Measurements from ENCODE around the gene SMG6. TPM values are rescaled to one million over a fixed set of nuclear protein-coding genes. Genes with fewer than 3 reads are reported as not detected.

The SMG6 gene
- total and polyA plus RNA-seq, 2 donors, result 30.0 to 31.0 TPM

DNA sequence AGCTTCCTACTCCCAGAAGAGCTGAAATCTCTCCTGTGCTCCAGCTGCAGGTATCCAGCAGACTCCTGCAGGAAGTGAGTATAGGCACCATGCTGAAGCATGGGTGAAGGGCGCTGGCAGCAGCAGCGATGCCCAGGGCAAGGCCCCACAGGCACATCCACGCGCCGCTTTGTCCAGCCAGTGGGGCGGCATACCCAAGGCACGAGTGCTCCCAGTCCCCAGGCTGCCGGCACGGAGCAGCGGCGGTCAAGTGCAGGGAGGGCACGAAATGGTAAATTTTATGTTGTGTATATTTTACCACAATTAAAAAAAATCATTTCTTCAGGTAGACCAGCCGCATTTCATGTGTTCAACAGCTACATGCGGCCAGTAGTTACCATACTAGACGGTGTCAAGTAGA, 175.6 kb downstream of the SMG6 start:
- Histone ChIP-seq H3K4me3 (ENCODE audit: low read length in 2 of 2) (no peak overlapping the region), H3K9me3 (ENCODE audit: control insufficient read depth in 2 of 2, insufficient read depth in 1 of 2, low read length in 1 of 2) (no peaks in the 10 kb centered on the region), H3K36me3 (ENCODE audit: control insufficient read depth in 2 of 2, insufficient read depth in 2 of 2, low read length in 1 of 2) (peaks cover 0 to 7% of the 10 kb centered on the region in 2 donors), H3K4me1 (ENCODE audit: control insufficient read depth in 2 of 2, insufficient read depth in 2 of 2, low read length in 2 of 2) (peaks cover 0 to 19% of the 10 kb centered on the region in 2 donors), H3K27me3 (ENCODE audit: control insufficient read depth in 2 of 2, insufficient read depth in 1 of 2, low read length in 1 of 2) (no peaks in the 10 kb centered on the region), H3K27ac (ENCODE audit: low read depth in 1 of 2, low read length in 1 of 2) (no peak overlapping the region)
- no peak for DNase-seq (ENCODE audit: low read depth in 6 of 9, low spot score in 9 of 9)
- 97% methylated on average over 15 of the region's 15 CpGs for WGBS

DNA sequence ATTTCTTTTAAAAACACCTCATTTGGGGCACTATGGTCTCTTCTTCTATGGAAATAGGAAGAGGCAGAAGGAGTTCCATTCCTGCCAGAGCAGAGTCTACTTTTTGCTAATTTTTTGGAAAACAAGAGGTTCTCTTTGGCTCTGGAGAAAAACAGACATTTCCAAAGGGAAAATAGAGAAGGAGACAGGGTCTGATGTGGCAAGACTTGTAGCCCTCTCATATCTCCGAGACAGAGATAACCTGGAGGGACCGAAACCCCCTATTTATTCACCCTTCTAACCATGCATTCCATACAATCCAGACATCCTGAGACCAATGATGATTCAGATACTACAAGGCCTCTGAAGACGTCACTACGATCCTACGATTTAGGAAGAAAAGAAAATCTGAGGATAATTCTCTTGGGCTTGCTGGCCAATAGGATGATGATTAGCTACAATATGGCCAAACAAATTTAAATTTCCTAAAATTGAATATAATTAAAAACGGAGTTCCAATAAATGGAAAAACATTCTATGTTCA, 178.5 kb downstream of the SMG6 start:
- H3K4me3 ChIP-seq (ENCODE audit: low read length in 2 of 2), result no peak overlapping the region
- no peak overlapping the region for H3K27ac ChIP-seq (ENCODE audit: low read depth in 1 of 2, low read length in 1 of 2)
- no peaks in the 10 kb centered on the region for H3K27me3 ChIP-seq (ENCODE audit: control insufficient read depth in 2 of 2, insufficient read depth in 1 of 2, low read length in 1 of 2)
- no peaks in the 10 kb centered on the region for H3K9me3 ChIP-seq (ENCODE audit: control insufficient read depth in 2 of 2, insufficient read depth in 1 of 2, low read length in 1 of 2)
- no peak for DNase-seq (ENCODE audit: low read depth in 6 of 9, low spot score in 9 of 9)
- H3K4me1 ChIP-seq (ENCODE audit: control insufficient read depth in 2 of 2, insufficient read depth in 2 of 2, low read length in 2 of 2), result peaks cover 4 to 24% of the 10 kb centered on the region in 2 donors
- peaks cover 5 to 16% of the 10 kb centered on the region in 2 donors for H3K36me3 ChIP-seq (ENCODE audit: control insufficient read depth in 2 of 2, insufficient read depth in 2 of 2, low read length in 1 of 2)
- WGBS, result 98% methylated on average over 6 of the region's 6 CpGs

DNA sequence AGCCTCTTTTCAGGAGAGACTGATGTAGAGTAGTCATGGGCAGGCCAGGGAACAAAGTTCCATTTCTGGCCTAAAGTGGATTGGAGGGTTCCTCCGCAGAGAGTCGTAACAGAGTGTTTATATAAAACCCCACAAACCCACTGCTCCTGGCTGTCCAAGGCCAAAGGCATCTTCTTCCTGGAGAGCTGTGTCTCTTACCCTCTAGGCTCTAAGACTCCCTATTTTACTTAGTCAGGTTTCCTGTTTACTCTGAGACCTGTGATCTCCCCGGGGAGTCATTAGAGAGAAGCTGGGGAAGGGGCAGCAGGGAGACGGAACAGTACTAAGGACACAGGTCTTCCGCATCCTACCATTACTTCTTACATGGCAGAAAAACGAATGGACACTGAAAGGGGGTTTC, 179.2 kb downstream of the SMG6 start:
- 89% methylated on average over 6 of the region's 6 CpGs for WGBS
- Histone ChIP-seq H3K4me1 (ENCODE audit: control insufficient read depth in 2 of 2, insufficient read depth in 2 of 2, low read length in 2 of 2) (peaks cover 4 to 24% of the 10 kb centered on the region in 2 donors), H3K9me3 (ENCODE audit: control insufficient read depth in 2 of 2, insufficient read depth in 1 of 2, low read length in 1 of 2) (no peaks in the 10 kb centered on the region), H3K27me3 (ENCODE audit: control insufficient read depth in 2 of 2, insufficient read depth in 1 of 2, low read length in 1 of 2) (no peaks in the 10 kb centered on the region), H3K36me3 (ENCODE audit: control insufficient read depth in 2 of 2, insufficient read depth in 2 of 2, low read length in 1 of 2) (peaks cover 5 to 21% of the 10 kb centered on the region in 2 donors), H3K4me3 (ENCODE audit: low read length in 2 of 2) (no peak overlapping the region), H3K27ac (ENCODE audit: low read depth in 1 of 2, low read length in 1 of 2) (no peak overlapping the region)
- DNase-seq (ENCODE audit: low read depth in 6 of 9, low spot score in 9 of 9), result no peak

DNA sequence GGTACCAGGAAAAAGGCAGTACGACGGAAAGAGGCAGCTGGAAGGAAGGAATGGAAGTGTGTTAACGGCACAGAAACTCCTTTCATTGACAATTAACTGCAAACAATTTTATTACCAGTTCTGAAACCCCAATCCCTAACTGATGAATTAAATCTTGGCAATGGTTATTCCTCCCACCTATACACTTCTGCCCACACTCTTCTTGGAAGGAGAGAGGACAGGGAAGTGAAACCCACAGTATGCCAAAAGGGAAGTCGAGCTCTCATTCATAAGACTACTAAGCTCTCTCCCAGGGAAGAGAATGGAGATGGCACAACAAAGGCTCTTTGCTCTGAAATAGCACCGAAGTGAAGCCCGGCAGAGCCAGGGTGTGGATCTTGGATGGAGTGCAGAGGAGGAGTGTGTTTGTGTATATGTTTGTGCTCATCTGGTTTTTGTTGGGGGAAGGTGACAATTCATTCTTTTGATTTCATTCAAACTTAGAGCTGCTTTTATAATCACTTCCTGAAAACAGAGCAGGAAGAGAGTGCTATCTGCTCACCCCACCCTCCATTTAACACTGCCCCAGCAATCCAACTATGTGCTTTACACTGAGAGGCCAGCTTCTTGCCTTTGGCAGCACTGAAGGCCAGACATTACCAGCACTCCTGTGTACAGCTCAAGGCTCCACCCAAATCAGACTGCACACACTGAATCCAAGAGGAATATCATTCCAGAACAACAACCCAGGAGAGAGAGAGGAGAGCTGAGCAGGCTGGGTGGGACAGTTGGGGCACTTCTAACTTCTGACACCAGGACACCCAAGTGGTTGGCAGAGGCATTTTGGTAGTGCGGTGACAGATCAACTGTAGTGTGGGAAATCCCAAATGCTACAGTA, 180.0 kb downstream of the SMG6 start:
- H3K27ac ChIP-seq (ENCODE audit: low read depth in 1 of 2, low read length in 1 of 2), result peak overlapping the region; percentile 21 to 70
- H3K27me3 ChIP-seq (ENCODE audit: control insufficient read depth in 2 of 2, insufficient read depth in 1 of 2, low read length in 1 of 2), result no peaks in the 10 kb centered on the region
- H3K9me3 ChIP-seq (ENCODE audit: control insufficient read depth in 2 of 2, insufficient read depth in 1 of 2, low read length in 1 of 2), result no peaks in the 10 kb centered on the region
- 71% methylated on average over 7 of the region's 7 CpGs for WGBS
- peaks cover 4 to 24% of the 10 kb centered on the region in 2 donors for H3K4me1 ChIP-seq (ENCODE audit: control insufficient read depth in 2 of 2, insufficient read depth in 2 of 2, low read length in 2 of 2)
- peak in 1 of 9 donors; percentile 26 for DNase-seq (ENCODE audit: low read depth in 6 of 9, low spot score in 9 of 9)
- no peak overlapping the region for H3K4me3 ChIP-seq (ENCODE audit: low read length in 2 of 2)
- H3K36me3 ChIP-seq (ENCODE audit: control insufficient read depth in 2 of 2, insufficient read depth in 2 of 2, low read length in 1 of 2), result peaks cover 5 to 21% of the 10 kb centered on the region in 2 donors

DNA sequence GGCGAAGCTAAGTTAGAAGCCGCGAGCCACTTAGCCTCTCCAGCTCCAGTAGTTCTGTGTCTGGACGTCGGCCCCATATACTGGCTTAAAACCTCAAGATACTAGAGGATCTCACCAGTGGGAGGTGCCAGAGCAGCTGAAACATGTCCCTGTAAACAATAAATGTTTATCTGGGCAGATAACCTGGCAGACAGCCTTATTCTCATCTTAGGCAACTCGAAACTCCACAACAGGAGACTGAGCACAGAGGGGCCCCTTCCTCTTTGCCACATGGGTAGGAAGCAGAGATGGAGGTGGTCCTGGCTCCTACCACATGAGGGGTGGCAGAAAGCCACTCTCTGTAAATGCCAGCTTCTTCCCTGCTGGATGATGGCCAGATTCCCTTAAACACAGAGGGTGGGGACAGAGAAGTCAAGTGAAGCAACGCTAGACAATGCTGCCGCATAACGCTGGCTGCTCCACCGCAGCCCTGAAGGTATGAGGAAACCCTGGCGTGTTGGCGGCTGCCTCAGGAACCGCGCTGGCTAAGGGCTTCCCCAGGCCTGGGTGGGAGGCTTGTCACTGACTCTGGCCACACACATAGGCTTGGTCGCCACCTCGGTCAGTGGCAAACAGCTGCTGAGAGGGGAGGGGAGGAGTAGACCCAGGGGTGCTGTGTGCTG, 180.8 kb downstream of the SMG6 start:
- Histone ChIP-seq H3K27me3 (ENCODE audit: control insufficient read depth in 2 of 2, insufficient read depth in 1 of 2, low read length in 1 of 2) (no peaks in the 10 kb centered on the region), H3K9me3 (ENCODE audit: control insufficient read depth in 2 of 2, insufficient read depth in 1 of 2, low read length in 1 of 2) (no peaks in the 10 kb centered on the region), H3K27ac (ENCODE audit: low read depth in 1 of 2, low read length in 1 of 2) (peak overlapping the region; percentile 66 to 72), H3K4me3 (ENCODE audit: low read length in 2 of 2) (no peak overlapping the region), H3K4me1 (ENCODE audit: control insufficient read depth in 2 of 2, insufficient read depth in 2 of 2, low read length in 2 of 2) (peaks cover 4 to 24% of the 10 kb centered on the region in 2 donors), H3K36me3 (ENCODE audit: control insufficient read depth in 2 of 2, insufficient read depth in 2 of 2, low read length in 1 of 2) (peaks cover 5 to 18% of the 10 kb centered on the region in 2 donors)
- WGBS, result 47% methylated on average over 16 of the region's 16 CpGs
- DNase-seq (ENCODE audit: low read depth in 6 of 9, low spot score in 9 of 9), result peak in 1 of 9 donors; percentile 40

DNA sequence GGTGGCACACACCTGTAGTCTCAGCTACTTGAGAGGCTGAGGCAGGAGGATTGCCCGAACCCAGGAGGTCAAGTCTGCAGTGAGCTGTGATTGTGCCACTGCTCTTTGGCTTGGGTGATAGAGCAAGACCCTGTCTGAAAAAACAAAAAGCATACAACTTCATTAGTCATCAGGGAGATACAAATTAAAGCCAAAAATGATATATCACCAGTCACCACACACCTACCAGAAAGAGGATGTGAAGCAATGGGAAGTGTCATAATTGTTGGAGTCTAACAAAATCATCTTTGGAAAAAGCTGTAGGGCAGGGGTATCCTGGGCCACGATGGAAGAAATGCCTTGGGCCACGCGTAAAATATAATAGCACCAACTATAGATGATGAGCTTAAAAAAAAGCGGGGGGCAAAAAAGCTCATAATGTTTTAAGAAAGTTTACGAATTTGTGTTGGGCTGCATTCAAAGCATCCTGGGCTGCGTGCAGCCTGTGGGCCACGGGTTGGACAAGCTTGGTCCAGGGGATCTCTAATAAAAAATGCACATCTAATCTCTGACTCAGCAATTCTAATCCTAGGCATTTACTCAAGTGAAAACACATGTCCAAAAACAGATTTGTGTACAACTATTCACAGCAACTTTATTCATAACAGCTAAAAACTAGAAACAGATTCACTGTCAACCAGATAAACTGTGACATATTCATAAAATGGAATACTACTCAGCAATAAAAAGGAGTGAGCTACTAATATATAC, 182.8 kb downstream of the SMG6 start:
- H3K36me3 ChIP-seq (ENCODE audit: control insufficient read depth in 2 of 2, insufficient read depth in 2 of 2, low read length in 1 of 2), result peaks cover 5 to 15% of the 10 kb centered on the region in 2 donors
- WGBS, result 97% methylated on average over 8 of the region's 8 CpGs
- no peaks in the 10 kb centered on the region for H3K9me3 ChIP-seq (ENCODE audit: control insufficient read depth in 2 of 2, insufficient read depth in 1 of 2, low read length in 1 of 2)
- H3K27ac ChIP-seq (ENCODE audit: low read depth in 1 of 2, low read length in 1 of 2), result no peak overlapping the region
- peaks cover 4 to 24% of the 10 kb centered on the region in 2 donors for H3K4me1 ChIP-seq (ENCODE audit: control insufficient read depth in 2 of 2, insufficient read depth in 2 of 2, low read length in 2 of 2)
- H3K4me3 ChIP-seq (ENCODE audit: low read length in 2 of 2), result no peak overlapping the region
- no peak for DNase-seq (ENCODE audit: low read depth in 6 of 9, low spot score in 9 of 9)
- no peaks in the 10 kb centered on the region for H3K27me3 ChIP-seq (ENCODE audit: control insufficient read depth in 2 of 2, insufficient read depth in 1 of 2, low read length in 1 of 2)

DNA sequence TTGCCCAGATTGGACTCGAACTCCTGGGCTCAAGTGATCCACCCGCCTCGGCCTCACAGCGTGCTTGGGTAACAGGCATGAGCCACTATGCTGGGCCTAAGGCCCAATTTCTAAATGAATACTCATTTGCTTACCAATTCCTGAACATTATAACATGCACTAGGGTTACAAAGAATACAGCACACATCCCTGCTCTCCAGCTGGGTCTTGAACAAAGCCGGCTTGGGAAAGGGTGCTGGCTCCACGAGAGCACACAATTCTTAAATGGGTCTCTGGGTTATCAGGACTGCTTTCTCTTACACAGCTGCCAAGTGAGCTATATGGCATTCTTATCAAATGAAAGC, 190.3 kb downstream of the SMG6 start:
- peaks cover 2 to 3% of the 10 kb centered on the region in 2 donors for H3K36me3 ChIP-seq (ENCODE audit: control insufficient read depth in 2 of 2, insufficient read depth in 2 of 2, low read length in 1 of 2)
- H3K4me3 ChIP-seq (ENCODE audit: low read length in 2 of 2), result no peak overlapping the region
- H3K4me1 ChIP-seq (ENCODE audit: control insufficient read depth in 2 of 2, insufficient read depth in 2 of 2, low read length in 2 of 2), result no peaks in the 10 kb centered on the region
- no peaks in the 10 kb centered on the region for H3K9me3 ChIP-seq (ENCODE audit: control insufficient read depth in 2 of 2, insufficient read depth in 1 of 2, low read length in 1 of 2)
- no peak overlapping the region for H3K27ac ChIP-seq (ENCODE audit: low read depth in 1 of 2, low read length in 1 of 2)
- WGBS, result 96% methylated on average over 6 of the region's 6 CpGs
- H3K27me3 ChIP-seq (ENCODE audit: control insufficient read depth in 2 of 2, insufficient read depth in 1 of 2, low read length in 1 of 2), result no peaks in the 10 kb centered on the region
- no peak for DNase-seq (ENCODE audit: low read depth in 6 of 9, low spot score in 9 of 9)

DNA sequence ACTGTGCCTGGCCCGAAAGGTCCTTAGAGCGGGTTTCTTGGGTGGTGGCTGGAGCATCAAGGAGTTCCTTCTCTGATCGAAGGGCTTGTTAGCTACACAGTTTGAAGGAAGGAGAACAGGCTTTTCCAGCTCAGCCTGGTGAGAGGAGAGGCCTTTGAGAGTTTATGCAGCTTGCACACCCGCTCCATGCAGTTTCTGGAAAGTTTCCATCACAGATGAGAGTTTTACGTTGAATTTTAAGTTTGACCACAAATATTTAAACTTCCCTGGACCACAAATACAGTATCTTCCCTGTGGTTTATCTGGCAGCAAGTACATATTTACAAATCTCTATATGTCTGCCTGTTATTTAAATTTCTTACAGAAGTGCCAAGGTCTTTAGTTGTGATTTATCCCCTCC, 191.9 kb downstream of the SMG6 start:
- peaks cover 0 to 3% of the 10 kb centered on the region in 2 donors for H3K4me1 ChIP-seq (ENCODE audit: control insufficient read depth in 2 of 2, insufficient read depth in 2 of 2, low read length in 2 of 2)
- H3K36me3 ChIP-seq (ENCODE audit: control insufficient read depth in 2 of 2, insufficient read depth in 2 of 2, low read length in 1 of 2), result peaks cover 2 to 4% of the 10 kb centered on the region in 2 donors
- no peaks in the 10 kb centered on the region for H3K9me3 ChIP-seq (ENCODE audit: control insufficient read depth in 2 of 2, insufficient read depth in 1 of 2, low read length in 1 of 2)
- no peaks in the 10 kb centered on the region for H3K27me3 ChIP-seq (ENCODE audit: control insufficient read depth in 2 of 2, insufficient read depth in 1 of 2, low read length in 1 of 2)
- no peak for DNase-seq (ENCODE audit: low read depth in 6 of 9, low spot score in 9 of 9)
- no peak overlapping the region for H3K27ac ChIP-seq (ENCODE audit: low read depth in 1 of 2, low read length in 1 of 2)
- H3K4me3 ChIP-seq (ENCODE audit: low read length in 2 of 2), result no peak overlapping the region
- 93% methylated on average over 5 of the region's 5 CpGs for WGBS
